IMR-90 (cell line): Measurements from ENCODE around the gene FOXD4L3. TPM values are rescaled to one million over a fixed set of nuclear protein-coding genes. Genes with fewer than 3 reads are reported as not detected.
"Not testable (repeated sequence)": the region's sequence is repeated elsewhere in the genome, so short reads cannot be mapped to it uniquely, and the experiment has no call there.

Source experiments
- ATAC-seq: fragments of 200-7000 bp; cut with Tn5 transposase; 2 replicates; pipeline ENCODE4 v1.9.1; 2020; ENCODE audit warnings: low read depth, mild to moderate bottlenecking, moderate library complexity
- BruUV-seq: library from RNA; stranded (reverse); fragments of 400-500 nt; replicated peaks from 2 replicates; lab custom pipeline; 2021; lab: Mats Ljungman, UMichigan
- CTCF ChIA-PET: fragments of 300-600 bp; formaldehyde crosslinking; extraction: SDS; loops from one replicate; lab custom pipeline; 2021; ENCODE audit warnings: antibody characterized with exemption; lab: Yijun Ruan, JAX
- POLR2A ChIA-PET: fragments of 300-600 bp; sonication (Branson Sonifier 250); formaldehyde crosslinking; loops from one replicate; lab custom pipeline; 2022; ENCODE audit warnings: antibody characterized with exemption; ENCODE audit not compliant: unreplicated experiment; lab: Charles Lee
- DNase-seq: peaks from one replicate; pipeline ENCODE4 v3.0.0; 2013
- H2AFZ ChIP-seq: replicated peaks from 2 replicates; pipeline ENCODE3; 2013; ENCODE audit warnings: low read length, mild to moderate bottlenecking; ENCODE audit not compliant: poor library complexity
- H2AK5ac ChIP-seq: 2 replicates; pipeline ENCODE4 v1.6.1; 2013; ENCODE audit warnings: low read depth, low read length, inconsistent platforms
- H2AK9ac ChIP-seq: replicated peaks from 2 replicates; pipeline ENCODE3; 2013; ENCODE audit warnings: mild to moderate bottlenecking, low read depth, low read length, moderate library complexity; ENCODE audit not compliant: poor library complexity
- H2BK120ac ChIP-seq: 2 replicates; pipeline ENCODE4 v1.6.1; 2013; ENCODE audit warnings: low read depth, low read length, inconsistent platforms
- H2BK15ac ChIP-seq: 3 replicates; pipeline ENCODE4 v1.6.1; 2013; ENCODE audit warnings: low read depth, low read length, inconsistent platforms
- H2BK20ac ChIP-seq: 2 replicates; pipeline ENCODE4 v1.6.1; 2013; ENCODE audit warnings: low read depth, mild to moderate bottlenecking, inconsistent platforms, low read length, moderate library complexity
- H2BK5ac ChIP-seq: 2 replicates; pipeline ENCODE4 v1.6.1; 2013; ENCODE audit warnings: mild to moderate bottlenecking, low read depth, low read length, inconsistent platforms; ENCODE audit not compliant: poor library complexity, severe bottlenecking
- H3K14ac ChIP-seq: replicated peaks from 2 replicates; pipeline ENCODE4 v1.6.1; 2013; ENCODE audit warnings: low read depth, low read length, inconsistent platforms
- H3K18ac ChIP-seq: 2 replicates; pipeline ENCODE4 v1.6.1; 2013; ENCODE audit warnings: low read depth, low read length, control low read depth
- H3K23ac ChIP-seq: 2 replicates; pipeline ENCODE4 v1.6.1; 2013; ENCODE audit warnings: low read depth, low read length, inconsistent platforms
- H3K27ac ChIP-seq: 2 replicates; pipeline ENCODE4 v1.5.1; 2013; ENCODE audit warnings: mild to moderate bottlenecking, control low read depth, low read length; ENCODE audit not compliant: insufficient read depth
- H3K27me3 ChIP-seq: 2 replicates; pipeline ENCODE4 v1.6.1; 2013; ENCODE audit warnings: low read length; ENCODE audit not compliant: control insufficient read depth, insufficient read depth
- H3K36me3 ChIP-seq: 2 replicates; pipeline ENCODE4 v1.6.1; 2013; ENCODE audit warnings: low read length, mixed read lengths; ENCODE audit not compliant: control insufficient read depth, insufficient read depth
- H3K4ac ChIP-seq: 2 replicates; pipeline ENCODE4 v1.6.1; 2013; ENCODE audit warnings: low read depth, low read length, inconsistent platforms
- H3K4me1 ChIP-seq: 2 replicates; pipeline ENCODE4 v1.6.1; 2013; ENCODE audit warnings: low read length, mixed read lengths; ENCODE audit not compliant: control insufficient read depth, insufficient read depth
- H3K4me2 ChIP-seq: 2 replicates; pipeline ENCODE4 v1.6.1; 2013; ENCODE audit warnings: low read depth, mild to moderate bottlenecking, control low read depth, low read length, moderate library complexity
- H3K4me3 ChIP-seq: 2 replicates; pipeline ENCODE4 v1.5.1; 2013; ENCODE audit warnings: low read depth, mild to moderate bottlenecking, control low read depth, low read length, moderate library complexity; ENCODE audit not compliant: insufficient read depth
- H3K56ac ChIP-seq: 2 replicates; pipeline ENCODE4 v1.6.1; 2013; ENCODE audit warnings: low read length, inconsistent platforms; ENCODE audit not compliant: insufficient read depth; ENCODE audit errors: extremely low read depth
- H3K79me1 ChIP-seq, 2 experiments: 2 replicates each; pipeline ENCODE4 v1.6.1; 2013; ENCODE audit warnings: low read length in 2 of 2, inconsistent platforms in 1 of 2, low read depth in 1 of 2
- H3K9ac ChIP-seq: 2 replicates; pipeline ENCODE4 v1.6.1; 2013; ENCODE audit warnings: low read depth, low read length, control low read depth
- H3K9me1 ChIP-seq: 2 replicates; pipeline ENCODE4 v1.6.1; 2013; ENCODE audit warnings: low read length, inconsistent platforms; ENCODE audit not compliant: insufficient read depth
- H3K9me3 ChIP-seq: 2 replicates; pipeline ENCODE4 v1.6.1; 2013; ENCODE audit warnings: low read length; ENCODE audit not compliant: control insufficient read depth, insufficient read depth
- H4K20me1 ChIP-seq: 2 replicates; pipeline ENCODE4 v1.6.1; 2013; ENCODE audit warnings: low read length, inconsistent platforms; ENCODE audit not compliant: insufficient read depth
- H4K5ac ChIP-seq: 2 replicates; pipeline ENCODE4 v1.6.1; 2013; ENCODE audit warnings: mild to moderate bottlenecking, low read depth, low read length, control low read depth
- H4K8ac ChIP-seq, 2 experiments: 2 replicates each; pipeline ENCODE4 v1.6.1; 2013; ENCODE audit warnings: low read depth in 2 of 2, low read length in 2 of 2, control low read depth in 1 of 2, inconsistent platforms in 1 of 2
- H4K91ac ChIP-seq: 2 replicates; pipeline ENCODE4 v1.6.1; 2013; ENCODE audit warnings: low read depth, low read length, inconsistent platforms; ENCODE audit not compliant: insufficient read depth
- WGBS, 2 experiments: methylation state at CpG; one replicate each; pipeline versions ENCODE4 v1.1.5 to v1.1.7; 2013; ENCODE audit warnings: missing lambda C conversion rate in 2 of 2; ENCODE audit not compliant: insufficient read length in 1 of 2; ENCODE audit errors: extremely low coverage in 2 of 2; 5-methylcytosine and 5-hydroxymethylcytosine counted together
- dilution Hi-C: fragments of 300-500 bp; cut with HindIII; formaldehyde crosslinking; loops from one replicate; pipeline ENCODE4 v1.14.3; 2018; ENCODE audit warnings: low sequenced_read_pairs; ENCODE audit not compliant: unreplicated experiment
- in situ Hi-C: fragments of 300-500 bp; cut with MboI; formaldehyde crosslinking; loops from 3 replicates; pipeline ENCODE4 v1.14.3; 2019; ENCODE audit warnings: low sequenced_read_pairs, inconsistent platforms, mixed read lengths
- intact Hi-C: fragments of 100-400 bp; cut with micrococcal nuclease; formaldehyde crosslinking; loops from 2 replicates; pipeline ENCODE4 v1.10.0; 2022
- polyA plus RNA-seq, 3 experiments: library from polyadenylated mRNA; depleted of rRNA; stranded (reverse); fragments of >200 nt; gene quantifications; 2 replicates each; pipeline ENCODE4 v1.2.3, GENCODE V29; 2012; ENCODE audit warnings: low replicate concordance in 1 of 3
- total RNA-seq: library from RNA; depleted of rRNA; stranded (reverse); fragments of >200 nt; gene quantifications from 2 replicates; pipeline ENCODE4 v1.2.3, GENCODE V29; 2012

FOXD4L3 gene
- total and polyA plus RNA-seq, 2 of the 4 experiments (the other 2 are of a cell fraction): not detected

- not testable (repeated sequence) for H3K27me3 ChIP-seq, ATAC-seq
- no CpG with 5 or more reads among the region's 10 CpGs for WGBS, 2 experiments
Observed at GRCh38 chr9:68318209-68318608, 15.5 kb downstream of the FOXD4L3 start.

GRCh38 chr9:68323749-68324148 is 21.1 kb downstream of the FOXD4L3 start:
- H2BK20ac ChIP-seq, H3K4me2 ChIP-seq, H3K27ac ChIP-seq, H3K36me3 ChIP-seq, H3K4me3 ChIP-seq, H4K8ac ChIP-seq, H2BK5ac ChIP-seq, H2AK9ac ChIP-seq, H3K79me1 ChIP-seq, ATAC-seq, H3K56ac ChIP-seq, H2BK15ac ChIP-seq, H3K27me3 ChIP-seq, H3K9ac ChIP-seq, DNase-seq, H4K20me1 ChIP-seq, H3K14ac ChIP-seq, in situ Hi-C loops, H2AK5ac ChIP-seq, H4K91ac ChIP-seq, H3K9me3 ChIP-seq, CTCF ChIA-PET, BruUV-seq, dilution Hi-C loops, H3K4me1 ChIP-seq, H2BK120ac ChIP-seq, H3K23ac ChIP-seq, H2AFZ ChIP-seq, H3K9me1 ChIP-seq, POLR2A ChIA-PET, H3K4ac ChIP-seq, H4K5ac ChIP-seq, intact Hi-C loops, H3K18ac ChIP-seq: not testable (repeated sequence)
- no CpG with 5 or more reads among the region's 24 CpGs for WGBS, 2 experiments

More at GRCh38 chr9:68318209-68318608, 15.5 kb downstream of the FOXD4L3 start:
- H4K8ac ChIP-seq, H3K14ac ChIP-seq, H3K27ac ChIP-seq, H3K4me3 ChIP-seq, H2AK9ac ChIP-seq, in situ Hi-C loops, H3K18ac ChIP-seq, intact Hi-C loops, H4K20me1 ChIP-seq, H3K9me3 ChIP-seq, H3K9me1 ChIP-seq, H2AK5ac ChIP-seq, H4K5ac ChIP-seq, H3K56ac ChIP-seq, H3K4me1 ChIP-seq, H3K36me3 ChIP-seq, DNase-seq, dilution Hi-C loops, H4K91ac ChIP-seq, CTCF ChIA-PET, H2AFZ ChIP-seq, H2BK5ac ChIP-seq, H3K4me2 ChIP-seq, H3K23ac ChIP-seq, H3K4ac ChIP-seq, H2BK120ac ChIP-seq, H2BK15ac ChIP-seq, H3K79me1 ChIP-seq, POLR2A ChIA-PET, BruUV-seq, H2BK20ac ChIP-seq, H3K9ac ChIP-seq: not testable (repeated sequence)
